GM23248 (cell line): ENCODE measurements around the gene GRIK3. TPM values are rescaled to one million over a fixed set of nuclear protein-coding genes. Genes with fewer than 3 reads are reported as not detected.

Experiments
- DNase-seq: peaks from one replicate; pipeline ENCODE4 v3.0.0-alpha.2; 2015
- H2AFZ ChIP-seq: fragments of 200-600 bp; sonication (generic); 2 replicates; pipeline ENCODE4 v1.6.1; 2016; ENCODE audit warnings: antibody characterized with exemption
- H3F3A ChIP-seq: fragments of 200-600 bp; sonication (generic); 2 replicates; pipeline ENCODE4 v1.6.1; 2016; ENCODE audit warnings: mild to moderate bottlenecking, antibody characterized with exemption, mixed run types; ENCODE audit not compliant: insufficient read depth
- H3K27ac ChIP-seq: fragments of 200-600 bp; sonication (generic); 2 replicates; pipeline ENCODE4 v1.5.1; 2016; ENCODE audit warnings: mild to moderate bottlenecking
- H3K27me3 ChIP-seq: fragments of 200-600 bp; sonication (generic); replicated peaks from 2 replicates; pipeline ENCODE4 v1.6.1; 2016; ENCODE audit warnings: mild to moderate bottlenecking; ENCODE audit not compliant: insufficient read depth
- H3K36me3 ChIP-seq: fragments of 200-600 bp; sonication (generic); 2 replicates; pipeline ENCODE4 v1.6.1; 2016; ENCODE audit warnings: low read depth, mild to moderate bottlenecking
- H3K4me1 ChIP-seq: fragments of 200-600 bp; sonication (generic); 2 replicates; pipeline ENCODE4 v1.6.1; 2016; ENCODE audit warnings: mild to moderate bottlenecking; ENCODE audit not compliant: insufficient read depth
- H3K4me2 ChIP-seq: fragments of 200-600 bp; sonication (generic); one replicate; pipeline ENCODE4 v1.6.1; 2016; ENCODE audit warnings: mild to moderate bottlenecking; ENCODE audit not compliant: unreplicated experiment
- H3K4me3 ChIP-seq: fragments of 200-600 bp; sonication (generic); 2 replicates; pipeline ENCODE4 v1.5.1; 2016; ENCODE audit warnings: mild to moderate bottlenecking
- H3K79me2 ChIP-seq: fragments of 200-600 bp; sonication (generic); 2 replicates; pipeline ENCODE4 v1.6.1; 2016; ENCODE audit warnings: mild to moderate bottlenecking; ENCODE audit not compliant: insufficient read depth
- H3K9ac ChIP-seq: fragments of 200-600 bp; sonication (generic); 2 replicates; pipeline ENCODE4 v1.6.1; 2016; ENCODE audit warnings: mild to moderate bottlenecking
- H3K9me2 ChIP-seq: fragments of 200-600 bp; sonication (generic); 2 replicates; pipeline ENCODE4 v1.6.1; 2016; ENCODE audit warnings: mixed run types, mild to moderate bottlenecking, moderate library complexity; ENCODE audit not compliant: insufficient read depth
- H3K9me3 ChIP-seq: fragments of 200-600 bp; sonication (generic); one replicate; pipeline ENCODE4 v1.6.1; 2017; ENCODE audit warnings: low read depth
- H4K20me1 ChIP-seq: fragments of 200-600 bp; sonication (generic); 2 replicates; pipeline ENCODE4 v1.6.0; 2016; ENCODE audit not compliant: insufficient read depth
- EZH2 ChIP-seq: fragments of 200-600 bp; sonication (generic); IDR thresholded peaks from 2 replicates; pipeline ENCODE4 v1.6.1; 2018; ENCODE audit warnings: antibody characterized with exemption, mild to moderate bottlenecking; ENCODE audit not compliant: insufficient read depth, poor library complexity, severe bottlenecking
- EZH2phosphoT487 ChIP-seq: fragments of 200-600 bp; sonication (generic); IDR thresholded peaks from 2 replicates; pipeline ENCODE4 v1.6.1; 2018; ENCODE audit warnings: antibody characterized with exemption, moderate library complexity, mild to moderate bottlenecking, low read depth; ENCODE audit not compliant: insufficient read depth
- whole genome bisulfite sequencing, 2 experiments: methylation state at CpG; one replicate each; pipeline ENCODE4 v1.1.6; 2015 to 2017; ENCODE audit warnings: low lambda C conversion rate in 2 of 2, low coverage in 1 of 2; ENCODE audit errors: missing lambda C conversion rate in 2 of 2; 5-methylcytosine and 5-hydroxymethylcytosine counted together
- in situ Hi-C: fragments of 300-500 bp; cut with MboI; formaldehyde crosslinking; loops from 2 replicates; pipeline ENCODE4 v1.15.0; 2020
- polyA plus RNA-seq: library from polyadenylated mRNA; unstranded; fragments of >200 nt; fragmentation: Nextera tagmentation; extraction: Ambion mirVana; gene quantifications from 2 replicates; pipeline ENCODE4 v1.2.1, GENCODE V29; 2016
- total RNA-seq: library from RNA; depleted of rRNA; stranded (reverse); fragments of >200 nt; shearing (Covaris generic); gene quantifications from 2 replicates; pipeline ENCODE4 v1.2.3, GENCODE V29; 2014

The GRIK3 gene
- total and polyA plus RNA-seq, 2 experiments from 2014 or later, result not detected

- Histone ChIP-seq H3K27me3 (no peaks in the 10 kb centered on the region), H3K27ac (no peak overlapping the region), H3K4me2 (no peak overlapping the region), H3K36me3 (no peaks in the 10 kb centered on the region), H3K4me1 (no peaks in the 10 kb centered on the region), H3F3A (no peaks in the 10 kb centered on the region), H3K9me2 (no peaks in the 10 kb centered on the region), H3K9me3 (no peaks in the 10 kb centered on the region), H2AFZ (no peak overlapping the region), H3K9ac (no peak overlapping the region), H3K4me3 (no peak overlapping the region), H4K20me1 (no peaks in the 10 kb centered on the region), H3K79me2 (no peaks in the 10 kb centered on the region)
- no peak for DNase-seq
- TF ChIP-seq EZH2 (no peak), EZH2phosphoT487 (no peak)
- in situ Hi-C loops, result no loop called here
- 39 to 59% methylated on average over 2 of the region's 2 CpGs for WGBS, 2 experiments
Measured at GRCh38 chr1:36861375-36861774, 172.9 kb downstream of the GRIK3 start.

GRCh38 chr1:36859926-36860325 lies 174.4 kb downstream of the GRIK3 start:
- no peak overlapping the region for H3K4me3 ChIP-seq
- no peaks in the 10 kb centered on the region for H3K79me2 ChIP-seq
- H3K9me3 ChIP-seq, result no peaks in the 10 kb centered on the region
- no peak for TF ChIP-seq EZH2phosphoT487
- TF ChIP-seq EZH2, result no peak
- no peaks in the 10 kb centered on the region for H4K20me1 ChIP-seq
- no peaks in the 10 kb centered on the region for H3F3A ChIP-seq
- H3K27me3 ChIP-seq, result no peaks in the 10 kb centered on the region
- WGBS, 2 experiments, result 28 to 32% methylated on average over 10 of the region's 10 CpGs
- no peak overlapping the region for H3K9ac ChIP-seq
- H3K4me1 ChIP-seq, result no peaks in the 10 kb centered on the region
- H3K9me2 ChIP-seq, result no peaks in the 10 kb centered on the region
- DNase-seq, result no peak
- H3K36me3 ChIP-seq, result no peaks in the 10 kb centered on the region
- in situ Hi-C loops, result no loop called here
- no peak overlapping the region for H3K4me2 ChIP-seq
- no peak overlapping the region for H3K27ac ChIP-seq
- no peak overlapping the region for H2AFZ ChIP-seq

- no peaks in the 10 kb centered on the region for H3K9me3 ChIP-seq
- no peaks in the 10 kb centered on the region for H3F3A ChIP-seq
- H3K27ac ChIP-seq, result no peak overlapping the region
- no peak overlapping the region for H3K4me3 ChIP-seq
- no peaks in the 10 kb centered on the region for H3K36me3 ChIP-seq
- H2AFZ ChIP-seq, result no peak overlapping the region
- TF ChIP-seq EZH2phosphoT487 (no peak), EZH2 (no peak)
- H3K9me2 ChIP-seq, result no peaks in the 10 kb centered on the region
- H3K79me2 ChIP-seq, result no peaks in the 10 kb centered on the region
- in situ Hi-C loops, result no loop called here
- DNase-seq, result no peak
- no peak overlapping the region for H3K9ac ChIP-seq
- no peaks in the 10 kb centered on the region for H3K4me1 ChIP-seq
- no peaks in the 10 kb centered on the region for H3K27me3 ChIP-seq
- no peaks in the 10 kb centered on the region for H4K20me1 ChIP-seq
- no peak overlapping the region for H3K4me2 ChIP-seq
- 64 to 65% methylated on average over 12 to 14 of the region's 14 CpGs for WGBS, 2 experiments
Measured at GRCh38 chr1:36858981-36859380, 175.3 kb downstream of the GRIK3 start.

DNA sequence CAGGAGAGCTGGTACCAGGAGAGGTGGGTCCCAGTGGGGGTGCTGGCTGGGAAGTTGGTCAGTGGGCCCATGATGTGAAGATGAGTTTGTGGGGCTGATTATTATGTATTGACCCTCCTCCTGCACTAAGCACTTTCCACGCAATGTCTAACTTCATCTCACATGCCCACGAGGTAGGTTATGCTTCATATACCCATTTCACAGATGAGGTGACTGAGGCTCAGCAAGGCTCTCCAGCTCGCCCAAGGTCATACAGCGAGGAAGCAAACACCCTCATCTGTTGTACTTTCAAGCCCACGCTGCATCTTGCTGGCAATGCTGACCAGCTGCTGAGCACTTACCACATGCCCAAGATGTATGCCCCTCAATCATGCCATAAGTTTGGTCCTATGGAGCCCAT lies 175.8 kb downstream of the GRIK3 start:
- no peak for DNase-seq
- Histone ChIP-seq H3F3A (no peaks in the 10 kb centered on the region), H3K9me3 (no peaks in the 10 kb centered on the region), H4K20me1 (no peaks in the 10 kb centered on the region), H3K9me2 (no peaks in the 10 kb centered on the region), H3K36me3 (no peaks in the 10 kb centered on the region), H3K4me1 (no peaks in the 10 kb centered on the region), H3K4me3 (no peak overlapping the region), H2AFZ (no peak overlapping the region), H3K9ac (no peak overlapping the region), H3K27ac (no peak overlapping the region), H3K79me2 (no peaks in the 10 kb centered on the region), H3K27me3 (no peaks in the 10 kb centered on the region), H3K4me2 (no peak overlapping the region)
- no peak for TF ChIP-seq EZH2
- no peak for TF ChIP-seq EZH2phosphoT487
- in situ Hi-C loops, result no loop called here
- WGBS, 2 experiments, result 47 to 53% methylated on average over 5 of the region's 5 CpGs

GRCh38 chr1:36857754-36858153 lies 176.6 kb downstream of the GRIK3 start:
- Histone ChIP-seq H3K9me3 (no peaks in the 10 kb centered on the region), H3K4me3 (no peak overlapping the region), H3K79me2 (no peaks in the 10 kb centered on the region), H3K9ac (no peak overlapping the region), H4K20me1 (no peaks in the 10 kb centered on the region), H3K36me3 (no peaks in the 10 kb centered on the region), H3K4me2 (no peak overlapping the region), H3K9me2 (no peaks in the 10 kb centered on the region), H3K4me1 (no peaks in the 10 kb centered on the region), H3K27me3 (no peaks in the 10 kb centered on the region), H3F3A (no peaks in the 10 kb centered on the region), H3K27ac (no peak overlapping the region), H2AFZ (no peak overlapping the region)
- DNase-seq, result no peak
- WGBS, 2 experiments, result 23 to 26% methylated on average over 5 of the region's 5 CpGs
- TF ChIP-seq EZH2 (no peak), EZH2phosphoT487 (no peak)
- in situ Hi-C loops, result no loop called here
